ENCODE measurements around the gene KRT27. TPM values are rescaled to one million over a fixed set of nuclear protein-coding genes. Genes with fewer than 3 reads are reported as not detected.
"Not testable (repeated sequence)": the region's sequence is repeated elsewhere in the genome, so short reads cannot be mapped to it uniquely, and the experiment has no call there.

Gene KRT27
- not detected for polyA plus RNA-seq (ENCODE audit: insufficient read length in 4 of 4)

GRCh38 chr17:40782450-40782849, at the start of gene KRT27:
TSS of gene KRT27 (minus strand) at chr17:40782550. CDS start at chr17:40782493, 57 bp downstream.
- DNase-seq (ENCODE audit: low read depth in 4 of 4, low spot score in 2 of 4): no peak

- DNase-seq (ENCODE audit: low read depth in 4 of 4, low spot score in 2 of 4): no peak
These were observed 47.9 kb upstream of the KRT27 start for GRCh38 chr17:40830085-40830776.

GRCh38 chr17:40828454-40829044, 46.2 kb upstream of the KRT27 start:
- DNase-seq (ENCODE audit: low read depth in 4 of 4, low spot score in 2 of 4): no peak

- no peak for DNase-seq (ENCODE audit: low read depth in 4 of 4, low spot score in 2 of 4)
These were observed 45.5 kb upstream of the KRT27 start for GRCh38 chr17:40827746-40828453.

GRCh38 chr17:40825599-40825998, 43.2 kb upstream of the KRT27 start:
- DNase-seq (ENCODE audit: low read depth in 4 of 4, low spot score in 2 of 4): peak in 3 of 4 donors; percentile 29 to 38 (median 30)

GRCh38 chr17:40824015-40824832, 41.9 kb upstream of the KRT27 start:
- no peak for DNase-seq (ENCODE audit: low read depth in 4 of 4, low spot score in 2 of 4)

- no peak for DNase-seq (ENCODE audit: low read depth in 4 of 4, low spot score in 2 of 4)
These were observed 39.9 kb upstream of the KRT27 start, which contains the start of gene KRT10 for GRCh38 chr17:40822132-40822812. TSS of gene KRT10 (minus strand) at chr17:40822614. CDS start at chr17:40822585, 29 bp downstream.

GRCh38 chr17:40821536-40821935, 39.2 kb upstream of the KRT27 start:
- DNase-seq (ENCODE audit: low read depth in 4 of 4, low spot score in 2 of 4): no peak

- no peak for DNase-seq (ENCODE audit: low read depth in 4 of 4, low spot score in 2 of 4)
These were observed 38.0 kb upstream of the KRT27 start for GRCh38 chr17:40820228-40820838.

- DNase-seq (ENCODE audit: low read depth in 4 of 4, low spot score in 2 of 4): peak in 2 of 4 donors; percentile 7 to 9
These were observed 37.3 kb upstream of the KRT27 start for GRCh38 chr17:40819528-40820125.

GRCh38 chr17:40818733-40819527, 36.6 kb upstream of the KRT27 start:
- DNase-seq (ENCODE audit: low read depth in 4 of 4, low spot score in 2 of 4): peak in 3 of 4 donors; percentile 34 to 64 (median 55)

- DNase-seq (ENCODE audit: low read depth in 4 of 4, low spot score in 2 of 4): peak in 1 of 4 donors; percentile 9
These were observed 36.0 kb upstream of the KRT27 start for GRCh38 chr17:40818343-40818732.

- no peak for DNase-seq (ENCODE audit: low read depth in 4 of 4, low spot score in 2 of 4)
These were observed 34.8 kb upstream of the KRT27 start for GRCh38 chr17:40817103-40817682.

GRCh38 chr17:40816569-40816968, 34.2 kb upstream of the KRT27 start:
- DNase-seq (ENCODE audit: low read depth in 4 of 4, low spot score in 2 of 4): no peak

- no peak for DNase-seq (ENCODE audit: low read depth in 4 of 4, low spot score in 2 of 4)
These were observed 33.0 kb upstream of the KRT27 start for GRCh38 chr17:40815381-40815780.

GRCh38 chr17:40814657-40815056, 32.3 kb upstream of the KRT27 start:
- not testable (repeated sequence) for DNase-seq (ENCODE audit: low read depth in 4 of 4, low spot score in 2 of 4)

GRCh38 chr17:40813804-40814203, 31.5 kb upstream of the KRT27 start:
- no peak for DNase-seq (ENCODE audit: low read depth in 4 of 4, low spot score in 2 of 4)

- DNase-seq (ENCODE audit: low read depth in 4 of 4, low spot score in 2 of 4): no peak
These were observed 30.3 kb upstream of the KRT27 start for GRCh38 chr17:40812639-40813038.

Measured in left renal cortex interstitium (tissue), 4 donors.